HEK293 (cell line): ENCODE measurements around the gene FGF9.

Experiments used
- CTCF ChIA-PET: fragments of 350-600 bp; formaldehyde crosslinking; extraction: SDS; loops from one replicate; lab custom pipeline; 2021; ENCODE audit warnings: antibody characterized with exemption; lab: Yijun Ruan, JAX
- POLR2A ChIA-PET: fragments of 300-600 bp; formaldehyde crosslinking; extraction: SDS; loops from one replicate; lab custom pipeline; 2020; ENCODE audit warnings: antibody characterized with exemption, inconsistent platforms; lab: Yijun Ruan, JAX
- H3K27ac ChIP-seq: fragments of 200-500 bp; sonication (Bioruptor generic); 2 replicates; pipeline ENCODE4 v1.5.1; 2014; ENCODE audit warnings: low read depth, low read length, control low read depth, inconsistent platforms; ENCODE audit errors: extremely low read depth
- H3K36me3 ChIP-seq, 2 experiments: fragments of 200-500 bp in 1 of 2; sonication (Bioruptor generic) in 1 of 2; 1 replicate in 1 of 2; 2 replicates in 1 of 2; pipeline ENCODE4 v1.5.1; 2014 to 2017; ENCODE audit warnings: inconsistent platforms in 2 of 2, low read length in 2 of 2; ENCODE audit not compliant: control insufficient read depth in 2 of 2, insufficient read depth in 1 of 2
- H3K4me1 ChIP-seq: fragments of 200-500 bp; sonication (Bioruptor generic); 2 replicates; pipeline ENCODE4 v1.5.1; 2014; ENCODE audit warnings: mild to moderate bottlenecking, low read length, inconsistent platforms; ENCODE audit not compliant: control insufficient read depth, insufficient read depth
- H3K4me3 ChIP-seq: 2 replicates; pipeline ENCODE4 v1.5.1; 2011; ENCODE audit warnings: low read depth, mild to moderate bottlenecking, control low read depth, low read length, moderate library complexity
- H3K9me3 ChIP-seq: fragments of 200-500 bp; sonication (Bioruptor generic); 2 replicates; pipeline ENCODE4 v1.5.1; 2014; ENCODE audit warnings: low read depth, low read length, inconsistent platforms; ENCODE audit not compliant: control insufficient read depth, insufficient read depth
- ATF2 ChIP-seq: fragments of 450-650 bp; formaldehyde crosslinking; IDR thresholded peaks from 2 replicates; pipeline ENCODE4 v1.5.1; 2016; ENCODE audit warnings: missing biosample characterization, missing genetic modification characterization, low read depth
- BCL6B ChIP-seq: fragments of 450-650 bp; formaldehyde crosslinking; IDR thresholded peaks from 2 replicates; pipeline ENCODE4 v1.5.1; 2017; ENCODE audit warnings: missing biosample characterization, missing genetic modification characterization
- FEZF1 ChIP-seq: fragments of 450-650 bp; formaldehyde crosslinking; IDR thresholded peaks from 2 replicates; pipeline ENCODE4 v1.5.1; 2016; ENCODE audit warnings: missing biosample characterization, missing genetic modification characterization
- INSM2 ChIP-seq: fragments of 450-650 bp; formaldehyde crosslinking; IDR thresholded peaks from 2 replicates; pipeline ENCODE4 v1.5.1; 2016; ENCODE audit warnings: missing biosample characterization, missing genetic modification characterization
- KLF16 ChIP-seq: fragments of 450-650 bp; formaldehyde crosslinking; IDR thresholded peaks from 2 replicates; pipeline ENCODE4 v1.5.1; 2017; ENCODE audit warnings: missing biosample characterization, missing genetic modification characterization
- SCRT2 ChIP-seq: fragments of 450-650 bp; formaldehyde crosslinking; IDR thresholded peaks from 2 replicates; pipeline ENCODE4 v1.5.1; 2016; ENCODE audit warnings: missing biosample characterization, missing genetic modification characterization
- SP2 ChIP-seq: fragments of 450-650 bp; formaldehyde crosslinking; IDR thresholded peaks from 2 replicates; pipeline ENCODE4 v1.5.1; 2016; ENCODE audit warnings: missing biosample characterization, missing genetic modification characterization
- ZBTB8A ChIP-seq: fragments of 450-650 bp; formaldehyde crosslinking; IDR thresholded peaks from 2 replicates; pipeline ENCODE4 v1.5.1; 2016; ENCODE audit warnings: missing biosample characterization, missing genetic modification characterization
- ZFP69B ChIP-seq: fragments of 450-650 bp; formaldehyde crosslinking; IDR thresholded peaks from 2 replicates; pipeline ENCODE4 v1.5.1; 2016; ENCODE audit warnings: missing biosample characterization, missing genetic modification characterization
- ZNF10 ChIP-seq: fragments of 450-650 bp; formaldehyde crosslinking; IDR thresholded peaks from 2 replicates; pipeline ENCODE4 v1.5.1; 2017; ENCODE audit warnings: missing biosample characterization, missing genetic modification characterization
- ZNF114 ChIP-seq: fragments of 450-650 bp; formaldehyde crosslinking; IDR thresholded peaks from 2 replicates; pipeline ENCODE4 v1.5.0; 2017; ENCODE audit warnings: missing biosample characterization, missing genetic modification characterization
- ZNF132 ChIP-seq: fragments of 450-650 bp; formaldehyde crosslinking; IDR thresholded peaks from 2 replicates; pipeline ENCODE4 v1.5.1; 2017; ENCODE audit warnings: missing biosample characterization, missing genetic modification characterization, borderline replicate concordance
- ZNF140 ChIP-seq: fragments of 450-650 bp; formaldehyde crosslinking; IDR thresholded peaks from 2 replicates; pipeline ENCODE4 v1.5.1; 2016; ENCODE audit warnings: missing biosample characterization, missing genetic modification characterization
- ZNF146 ChIP-seq: fragments of 450-650 bp; formaldehyde crosslinking; IDR thresholded peaks from 2 replicates; pipeline ENCODE4 v1.5.1; 2016; ENCODE audit warnings: missing biosample characterization, missing genetic modification characterization
- ZNF157 ChIP-seq: fragments of 450-650 bp; formaldehyde crosslinking; IDR thresholded peaks from 2 replicates; pipeline ENCODE4 v1.5.1; 2016; ENCODE audit warnings: missing biosample characterization, missing genetic modification characterization
- ZNF184 ChIP-seq: fragments of 450-650 bp; IDR thresholded peaks from 2 replicates; pipeline ENCODE4 v1.5.1; 2018; ENCODE audit warnings: missing biosample characterization, mild to moderate bottlenecking, missing genetic modification characterization
- ZNF239 ChIP-seq: fragments of 450-650 bp; formaldehyde crosslinking; IDR thresholded peaks from 2 replicates; pipeline ENCODE4 v1.5.1; 2016; ENCODE audit warnings: missing biosample characterization, missing genetic modification characterization
- ZNF266 ChIP-seq: fragments of 450-650 bp; formaldehyde crosslinking; IDR thresholded peaks from 2 replicates; pipeline ENCODE4 v1.5.1; 2016; ENCODE audit warnings: missing biosample characterization, missing genetic modification characterization, low read depth
- ZNF280C ChIP-seq: fragments of 450-650 bp; formaldehyde crosslinking; IDR thresholded peaks from 2 replicates; pipeline ENCODE4 v1.5.1; 2016; ENCODE audit warnings: missing biosample characterization, missing genetic modification characterization
- ZNF514 ChIP-seq: fragments of 450-650 bp; formaldehyde crosslinking; IDR thresholded peaks from 2 replicates; pipeline ENCODE4 v1.5.1; 2016; ENCODE audit warnings: missing biosample characterization, missing genetic modification characterization
- ZNF521 ChIP-seq: fragments of 450-650 bp; formaldehyde crosslinking; IDR thresholded peaks from 2 replicates; pipeline ENCODE4 v1.5.1; 2017; ENCODE audit warnings: missing biosample characterization, mild to moderate bottlenecking, missing genetic modification characterization
- ZNF623 ChIP-seq: fragments of 450-650 bp; formaldehyde crosslinking; IDR thresholded peaks from 2 replicates; pipeline ENCODE4 v1.5.1; 2016; ENCODE audit warnings: missing biosample characterization, missing genetic modification characterization
- ZNF626 ChIP-seq: fragments of 450-650 bp; sonication (Bioruptor Pico); formaldehyde crosslinking; IDR thresholded peaks from 2 replicates; pipeline ENCODE4 v1.5.1; 2018; ENCODE audit warnings: missing biosample characterization, missing genetic modification characterization, inconsistent platforms
- ZNF747 ChIP-seq: fragments of 450-650 bp; formaldehyde crosslinking; IDR thresholded peaks from 2 replicates; pipeline ENCODE4 v1.5.1; 2016; ENCODE audit warnings: missing biosample characterization, missing genetic modification characterization
- ZNF768 ChIP-seq: fragments of 450-650 bp; formaldehyde crosslinking; IDR thresholded peaks from 2 replicates; pipeline ENCODE4 v1.5.1; 2018; ENCODE audit warnings: missing biosample characterization, mild to moderate bottlenecking, missing genetic modification characterization
- ZSCAN18 ChIP-seq: fragments of 450-650 bp; formaldehyde crosslinking; IDR thresholded peaks from 2 replicates; pipeline ENCODE4 v1.5.1; 2016; ENCODE audit warnings: missing biosample characterization, missing genetic modification characterization
- ZXDB ChIP-seq: fragments of 450-650 bp; formaldehyde crosslinking; IDR thresholded peaks from 2 replicates; pipeline ENCODE4 v1.5.1; 2016; ENCODE audit warnings: missing biosample characterization, missing genetic modification characterization

The FGF9 gene

GRCh38 chr13:21707586-21707985 lies 36.7 kb downstream of the FGF9 start (continued):
- TF ChIP-seq ZBTB8A (tag by site-specific recombination), result no peak

GRCh38 chr13:21709697-21710096 lies 38.8 kb downstream of the FGF9 start:
- CTCF ChIA-PET, result no interaction called here
- H3K27ac ChIP-seq, result no peak overlapping the region

GRCh38 chr13:21710163-21710562 lies 39.3 kb downstream of the FGF9 start:
- Histone ChIP-seq H3K4me1 (no peaks in the 10 kb centered on the region), H3K27ac (no peak overlapping the region), H3K4me3 (no peak overlapping the region), H3K9me3 (no peaks in the 10 kb centered on the region), H3K36me3 (no peaks in the 10 kb centered on the region)
- POLR2A ChIA-PET, result no interaction called here
- CTCF ChIA-PET, result no interaction called here
- TF ChIP-seq SP2 (tag by site-specific recombination) (no peak), ZNF768 (tag by site-specific recombination) (no peak), ZNF146 (tag by site-specific recombination) (no peak), ATF2 (no peak), KLF16 (tag by site-specific recombination) (no peak), ZNF114 (tag by site-specific recombination) (no peak), ZNF266 (tag by site-specific recombination) (no peak), ZNF239 (no peak), ZFP69B (no peak), INSM2 (no peak)

More at GRCh38 chr13:21709697-21710096, 38.8 kb downstream of the FGF9 start:
- Histone ChIP-seq H3K36me3 (no peaks in the 10 kb centered on the region), H3K4me1 (no peaks in the 10 kb centered on the region), H3K9me3 (no peaks in the 10 kb centered on the region), H3K4me3 (no peak overlapping the region)
- POLR2A ChIA-PET, result no interaction called here
- no peak for TF ChIP-seq ZNF132 (tag by site-specific recombination)
- TF ChIP-seq ZNF10, result no peak
- no peak for TF ChIP-seq ZNF184 (tag by site-specific recombination)
- no peak for TF ChIP-seq ZNF266 (tag by site-specific recombination)
- TF ChIP-seq ZNF146 (tag by site-specific recombination), result no peak
- TF ChIP-seq ZNF747 (tag by site-specific recombination), result no peak
- TF ChIP-seq ZNF280C, result no peak
- TF ChIP-seq SCRT2, result no peak
- no peak for TF ChIP-seq ZSCAN18 (tag by site-specific recombination)
- TF ChIP-seq ZNF514 (tag by site-specific recombination), result no peak
- TF ChIP-seq ZNF157 (tag by site-specific recombination), result no peak
- TF ChIP-seq FEZF1 (tag by site-specific recombination), result no peak
- no peak for TF ChIP-seq BCL6B (tag by site-specific recombination)
- TF ChIP-seq ZNF626 (tag by site-specific recombination), result no peak
- TF ChIP-seq ZNF140 (tag by site-specific recombination), result no peak
- TF ChIP-seq ZXDB (tag by site-specific recombination), result no peak
- TF ChIP-seq ZBTB8A (tag by site-specific recombination), result no peak
- TF ChIP-seq ZNF623 (tag by site-specific recombination), result no peak
- no peak for TF ChIP-seq ZNF521 (tag by site-specific recombination)
